GM12878 (cell line): Measurements from ENCODE around the gene ANKIB1. TPM values are rescaled to one million over a fixed set of nuclear protein-coding genes. Genes with fewer than 3 reads are reported as not detected.

Experiments
- ATAC-seq: fragments of 200-7000 bp; cut with Tn5 transposase; 3 replicates; pipeline ENCODE4 v1.9.1; 2020; ENCODE audit warnings: mild to moderate bottlenecking, moderate library complexity
- BruUV-seq: library from RNA; stranded (reverse); fragments of 400-500 nt; replicated peaks from 2 replicates; lab custom pipeline; 2021; lab: Mats Ljungman, UMichigan
- CTCF ChIA-PET: fragments of 300-600 bp; sonication (Branson Sonifier 250); formaldehyde crosslinking; extraction: SDS; loops from one replicate; lab custom pipeline; 2021; ENCODE audit warnings: inconsistent platforms; lab: Yijun Ruan, JAX
- POLR2A ChIA-PET: fragments of 350-600 bp; formaldehyde crosslinking; extraction: SDS; loops from one replicate; lab custom pipeline; 2021; ENCODE audit warnings: inconsistent platforms; lab: Charles Lee
- RAD21 ChIA-PET: fragments of 300-600 bp; sonication (Branson Sonifier 250); formaldehyde crosslinking; loops from one replicate; lab custom pipeline; 2023; ENCODE audit warnings: antibody characterized with exemption; ENCODE audit not compliant: unreplicated experiment; lab: Charles Lee
- SMC1A ChIA-PET: fragments of 300-600 bp; sonication (Branson Sonifier 250); formaldehyde crosslinking; loops from one replicate; lab custom pipeline; 2023; ENCODE audit not compliant: unreplicated experiment, uncharacterized antibody; lab: Charles Lee
- DNase-seq: peaks from one replicate; pipeline ENCODE4 v3.0.0-alpha.2; 2011; ENCODE audit warnings: low read depth, low spot score
- FAIRE-seq: peaks from 3 replicates; lab custom pipeline; 2011; peaks lifted over from hg19 to GRCh38; lab: Jason Lieb, UNC
- H2AFZ ChIP-seq: 2 replicates; pipeline ENCODE4 v1.6.0; 2011; ENCODE audit warnings: low read depth, low read length, control low read depth; ENCODE audit not compliant: control insufficient read depth
- H3K27ac ChIP-seq: 2 replicates; pipeline ENCODE4 v1.5.1; 2011; ENCODE audit warnings: control low read depth; ENCODE audit not compliant: control insufficient read depth, insufficient read depth
- H3K27me3 ChIP-seq, 2 experiments: replicated peaks in 1 of 2; 2 replicates each; pipeline versions ENCODE4 v1.6.0 to v1.6.1; 2011; ENCODE audit warnings: low read length in 1 of 2; ENCODE audit not compliant: control insufficient read depth in 2 of 2, insufficient read depth in 2 of 2
- H3K36me3 ChIP-seq, 2 experiments: 2 replicates each; pipeline ENCODE4 v1.5.1; 2011; ENCODE audit warnings: low read length in 1 of 2; ENCODE audit not compliant: control insufficient read depth in 2 of 2, insufficient read depth in 2 of 2
- H3K4me1 ChIP-seq: 2 replicates; pipeline ENCODE4 v1.6.1; 2011; ENCODE audit warnings: mild to moderate bottlenecking, low read length, moderate library complexity, mixed read lengths; ENCODE audit not compliant: control insufficient read depth, insufficient read depth
- H3K4me2 ChIP-seq: 2 replicates; pipeline ENCODE4 v1.6.0; 2011; ENCODE audit warnings: control low read depth; ENCODE audit not compliant: control insufficient read depth, insufficient read depth
- H3K4me3 ChIP-seq: fragments of 200-600 bp; sonication (generic); 2 replicates; pipeline ENCODE4 v1.5.1; 2016
- H3K79me2 ChIP-seq: 2 replicates; pipeline ENCODE4 v1.6.0; 2011; ENCODE audit warnings: low read length; ENCODE audit not compliant: control insufficient read depth, insufficient read depth
- H3K9ac ChIP-seq: 2 replicates; pipeline ENCODE4 v1.8.0; 2011; ENCODE audit warnings: low read length, control low read depth, mixed read lengths; ENCODE audit not compliant: control insufficient read depth, insufficient read depth
- H3K9me3 ChIP-seq: replicated peaks from 3 replicates; pipeline ENCODE4 v1.5.1; 2011; ENCODE audit warnings: mild to moderate bottlenecking, low read length; ENCODE audit not compliant: control insufficient read depth, insufficient read depth
- H4K20me1 ChIP-seq: 2 replicates; pipeline ENCODE4 v1.6.0; 2011; ENCODE audit not compliant: control insufficient read depth, insufficient read depth
- BCL11A ChIP-seq: IDR thresholded peaks from 2 replicates; pipeline ENCODE4 v1.6.1; 2011; ENCODE audit warnings: low read depth, low read length
- CBFB ChIP-seq: IDR thresholded peaks from 2 replicates; pipeline ENCODE4 v1.6.1; 2016; ENCODE audit warnings: antibody characterized with exemption, low read depth
- CEBPB ChIP-seq, 2 experiments: fragments of 150-350 bp in 1 of 2; IDR thresholded peaks; 2 replicates each; pipeline ENCODE4 v1.6.1; 2012 to 2014; ENCODE audit warnings: low read depth in 2 of 2, low read length in 2 of 2, borderline replicate concordance in 1 of 2, inconsistent platforms in 1 of 2
- FOXK2 ChIP-seq: fragments of 450-650 bp; IDR thresholded peaks from 2 replicates; pipeline ENCODE4 v1.6.1; 2017; ENCODE audit warnings: mild to moderate bottlenecking, moderate library complexity
- FOXM1 ChIP-seq: IDR thresholded peaks from 2 replicates; pipeline ENCODE4 v1.6.1; 2012; ENCODE audit warnings: low read depth, mild to moderate bottlenecking, inconsistent platforms, low read length, moderate library complexity
- KAT2A ChIP-seq: conservative IDR thresholded peaks from 2 replicates; pipeline ENCODE4 v1.6.1; 2011; ENCODE audit warnings: low read depth, low read length; ENCODE audit not compliant: control insufficient read depth
- MEF2B ChIP-seq: fragments of 450-650 bp; IDR thresholded peaks from 2 replicates; pipeline ENCODE4 v1.6.1; 2018; ENCODE audit warnings: mild to moderate bottlenecking, moderate library complexity; ENCODE audit not compliant: partially characterized antibody, poor library complexity, severe bottlenecking
- MTA2 ChIP-seq: fragments of 450-650 bp; IDR thresholded peaks from 2 replicates; pipeline ENCODE4 v1.6.1; 2016; ENCODE audit warnings: low read depth, mild to moderate bottlenecking, moderate library complexity
- NR2C1 ChIP-seq: fragments of 450-650 bp; IDR thresholded peaks from 2 replicates; pipeline ENCODE4 v1.6.1; 2017; ENCODE audit warnings: antibody characterized with exemption, mild to moderate bottlenecking, moderate library complexity
- NR2F1 ChIP-seq: fragments of 450-650 bp; conservative IDR thresholded peaks from 2 replicates; pipeline ENCODE4 v1.6.1; 2017; ENCODE audit warnings: mild to moderate bottlenecking
- RELA ChIP-seq: fragments of 450-650 bp; IDR thresholded peaks from 2 replicates; pipeline ENCODE4 v1.8.0; 2014; ENCODE audit warnings: borderline replicate concordance; ENCODE audit not compliant: partially characterized antibody
- SRF ChIP-seq, 2 experiments: IDR thresholded peaks; 2 replicates each; pipeline ENCODE4 v1.6.1; 2011; ENCODE audit warnings: low read depth in 2 of 2, low read length in 2 of 2, mild to moderate bottlenecking in 1 of 2, moderate library complexity in 1 of 2
- ZSCAN29 ChIP-seq: fragments of 450-650 bp; IDR thresholded peaks from 2 replicates; pipeline ENCODE4 v1.6.1; 2017; ENCODE audit warnings: mild to moderate bottlenecking, moderate library complexity
- WGBS: methylation state at CpG from one replicate; pipeline ENCODE4 v1.1.6; 2016; ENCODE audit warnings: low lambda C conversion rate; ENCODE audit not compliant: insufficient replicate concordance, insufficient coverage; ENCODE audit errors: missing lambda C conversion rate; 5-methylcytosine and 5-hydroxymethylcytosine counted together
- in situ Hi-C: fragments of 300-500 bp; cut with MboI; formaldehyde crosslinking; loops from 9 replicates; pipeline ENCODE4 v1.14.3; 2018; ENCODE audit warnings: mixed read lengths
- intact Hi-C: fragments of 100-400 bp; cut with micrococcal nuclease; formaldehyde crosslinking; loops from one replicate; pipeline ENCODE4 v1.14.2; 2022; ENCODE audit not compliant: unreplicated experiment
- polyA plus RNA-seq, 11 experiments: library from polyadenylated mRNA; depleted of rRNA in 4 of 11; unstranded in 6 of 11; stranded (reverse) in 5 of 11; fragments of >200 nt; fragmentation: Nextera tagmentation in 4 of 11; fragmentation: Illumina TruSeq in 1 of 11; extraction: Ambion mirVana in 4 of 11; extraction: Trizol in 1 of 11; gene quantifications; 1 replicate in 1 of 11; 2 replicates in 10 of 11; pipeline versions ENCODE4 v1.2.1 to v1.2.3, GENCODE V29; 2011 to 2016; ENCODE audit warnings: inconsistent platforms in 2 of 11, missing spikeins in 2 of 11, low read depth in 1 of 11
- total RNA-seq, 4 experiments: library from RNA; depleted of rRNA in 3 of 4; stranded (reverse); fragments of >200 nt in 3 of 4; fragmentation: Illumina TruSeq in 1 of 4; extraction: Trizol in 1 of 4; gene quantifications; 2 replicates each; pipeline versions ENCODE4 v1.2.1 to v1.2.3, GENCODE V29; 2013 to 2021
- TF ChIP-seq, protein P1 (sequence below): IDR thresholded peaks from 2 replicates; pipeline ENCODE4 v1.6.1; 2012; ENCODE audit warnings: low read depth, low read length, improper control_type of control experiment
- TF ChIP-seq, protein P2 (sequence below): fragments of 450-650 bp; formaldehyde crosslinking; IDR thresholded peaks from 2 replicates; pipeline ENCODE4 v1.4.0; 2020; ENCODE audit warnings: mild to moderate bottlenecking, moderate library complexity
- TF ChIP-seq, protein P3 (sequence below): fragments of 450-650 bp; IDR thresholded peaks from 2 replicates; pipeline ENCODE4 v1.6.1; 2017; ENCODE audit warnings: mild to moderate bottlenecking, moderate library complexity

ANKIB1 gene
- total and polyA plus RNA-seq, 10 of the 15 experiments (the other 5 are each of a cell fraction or from before 2014, with no cell fraction given): 9.0 to 54.0 (median 21.9) TPM

DNA sequence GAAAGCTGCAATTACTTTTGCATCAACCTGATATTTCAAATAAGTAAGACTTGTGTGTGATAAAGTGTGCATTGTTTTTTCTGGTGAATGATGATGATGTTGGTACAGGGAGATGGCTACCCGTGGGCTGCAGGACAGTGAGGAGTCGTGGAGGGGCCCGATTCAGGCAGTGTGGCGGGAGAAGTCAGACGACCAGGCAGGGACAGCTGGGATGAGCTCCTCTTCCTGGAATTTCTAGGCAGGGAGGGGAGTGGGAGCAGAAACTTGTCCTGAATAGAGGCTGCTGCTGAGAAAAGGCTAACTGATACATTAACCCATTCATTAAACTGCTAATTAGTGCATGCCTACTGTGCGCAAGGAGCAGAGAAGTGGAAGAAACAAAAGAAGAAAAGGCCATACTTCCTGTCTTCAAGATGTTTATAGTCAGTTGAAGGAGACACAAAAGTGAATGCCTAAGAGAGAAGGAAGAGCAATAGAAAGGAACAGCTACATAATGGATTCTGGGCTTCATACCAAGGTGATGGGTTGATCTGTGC is 192.2 kb downstream of the ANKIB1 start:
- no peaks in the 10 kb centered on the region for H3K9me3 ChIP-seq
- H3K4me2 ChIP-seq: no peak overlapping the region
- no peaks in the 10 kb centered on the region for H4K20me1 ChIP-seq
- DNase-seq: no peak
- SMC1A ChIA-PET: no interaction called here
- 63% methylated on average over 6 of the region's 6 CpGs for WGBS
- in situ Hi-C loops (loop anchor here (25.0 kb wide), 1 partner anchor 1351 kb away; no protein-coding TSS in a partner anchor), intact Hi-C loops (no loop called here)
- H3K36me3 ChIP-seq: no peaks in the 10 kb centered on the region
- CTCF ChIA-PET: interaction anchor here (0.7 to 2.1 kb wide), 3 partner anchors 10 to 14 kb away, joined by 3 to 5 read pairs (median 4); partner anchors contain the start of gene GATAD1
- H3K9ac ChIP-seq: no peak overlapping the region
- TF ChIP-seq MTA2: no peak
- no peak for TF ChIP-seq RELA
- TF ChIP-seq FOXM1: no peak
- no peak for TF ChIP-seq KAT2A
- no peak for TF ChIP-seq NR2C1
- no peak for TF ChIP-seq MEF2B
- TF ChIP-seq, protein P1, sequence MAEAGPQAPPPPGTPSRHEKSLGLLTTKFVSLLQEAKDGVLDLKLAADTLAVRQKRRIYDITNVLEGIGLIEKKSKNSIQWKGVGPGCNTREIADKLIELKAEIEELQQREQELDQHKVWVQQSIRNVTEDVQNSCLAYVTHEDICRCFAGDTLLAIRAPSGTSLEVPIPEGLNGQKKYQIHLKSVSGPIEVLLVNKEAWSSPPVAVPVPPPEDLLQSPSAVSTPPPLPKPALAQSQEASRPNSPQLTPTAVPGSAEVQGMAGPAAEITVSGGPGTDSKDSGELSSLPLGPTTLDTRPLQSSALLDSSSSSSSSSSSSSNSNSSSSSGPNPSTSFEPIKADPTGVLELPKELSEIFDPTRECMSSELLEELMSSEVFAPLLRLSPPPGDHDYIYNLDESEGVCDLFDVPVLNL: no peak
- no peak for TF ChIP-seq NR2F1
- TF ChIP-seq, protein P2, sequence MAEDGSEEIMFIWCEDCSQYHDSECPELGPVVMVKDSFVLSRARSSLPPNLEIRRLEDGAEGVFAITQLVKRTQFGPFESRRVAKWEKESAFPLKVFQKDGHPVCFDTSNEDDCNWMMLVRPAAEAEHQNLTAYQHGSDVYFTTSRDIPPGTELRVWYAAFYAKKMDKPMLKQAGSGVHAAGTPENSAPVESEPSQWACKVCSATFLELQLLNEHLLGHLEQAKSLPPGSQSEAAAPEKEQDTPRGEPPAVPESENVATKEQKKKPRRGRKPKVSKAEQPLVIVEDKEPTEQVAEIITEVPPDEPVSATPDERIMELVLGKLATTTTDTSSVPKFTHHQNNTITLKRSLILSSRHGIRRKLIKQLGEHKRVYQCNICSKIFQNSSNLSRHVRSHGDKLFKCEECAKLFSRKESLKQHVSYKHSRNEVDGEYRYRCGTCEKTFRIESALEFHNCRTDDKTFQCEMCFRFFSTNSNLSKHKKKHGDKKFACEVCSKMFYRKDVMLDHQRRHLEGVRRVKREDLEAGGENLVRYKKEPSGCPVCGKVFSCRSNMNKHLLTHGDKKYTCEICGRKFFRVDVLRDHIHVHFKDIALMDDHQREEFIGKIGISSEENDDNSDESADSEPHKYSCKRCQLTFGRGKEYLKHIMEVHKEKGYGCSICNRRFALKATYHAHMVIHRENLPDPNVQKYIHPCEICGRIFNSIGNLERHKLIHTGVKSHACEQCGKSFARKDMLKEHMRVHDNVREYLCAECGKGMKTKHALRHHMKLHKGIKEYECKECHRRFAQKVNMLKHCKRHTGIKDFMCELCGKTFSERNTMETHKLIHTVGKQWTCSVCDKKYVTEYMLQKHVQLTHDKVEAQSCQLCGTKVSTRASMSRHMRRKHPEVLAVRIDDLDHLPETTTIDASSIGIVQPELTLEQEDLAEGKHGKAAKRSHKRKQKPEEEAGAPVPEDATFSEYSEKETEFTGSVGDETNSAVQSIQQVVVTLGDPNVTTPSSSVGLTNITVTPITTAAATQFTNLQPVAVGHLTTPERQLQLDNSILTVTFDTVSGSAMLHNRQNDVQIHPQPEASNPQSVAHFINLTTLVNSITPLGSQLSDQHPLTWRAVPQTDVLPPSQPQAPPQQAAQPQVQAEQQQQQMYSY (CRISPR knock-in tag): no peak
- TF ChIP-seq ZSCAN29: no peak
- no peak for TF ChIP-seq CEBPB (IDR thresholded peaks at IDR 0.05; ENCODE audit: borderline replicate concordance in 1 of 2, low read depth in 2 of 2, low read length in 2 of 2)
- TF ChIP-seq FOXK2: no peak
- TF ChIP-seq CBFB: no peak
- no peak for TF ChIP-seq SRF (IDR thresholded peaks at IDR 0.05; ENCODE audit: low read depth in 2 of 2, low read length in 2 of 2)
- no peak for TF ChIP-seq BCL11A
- TF ChIP-seq, protein P3, sequence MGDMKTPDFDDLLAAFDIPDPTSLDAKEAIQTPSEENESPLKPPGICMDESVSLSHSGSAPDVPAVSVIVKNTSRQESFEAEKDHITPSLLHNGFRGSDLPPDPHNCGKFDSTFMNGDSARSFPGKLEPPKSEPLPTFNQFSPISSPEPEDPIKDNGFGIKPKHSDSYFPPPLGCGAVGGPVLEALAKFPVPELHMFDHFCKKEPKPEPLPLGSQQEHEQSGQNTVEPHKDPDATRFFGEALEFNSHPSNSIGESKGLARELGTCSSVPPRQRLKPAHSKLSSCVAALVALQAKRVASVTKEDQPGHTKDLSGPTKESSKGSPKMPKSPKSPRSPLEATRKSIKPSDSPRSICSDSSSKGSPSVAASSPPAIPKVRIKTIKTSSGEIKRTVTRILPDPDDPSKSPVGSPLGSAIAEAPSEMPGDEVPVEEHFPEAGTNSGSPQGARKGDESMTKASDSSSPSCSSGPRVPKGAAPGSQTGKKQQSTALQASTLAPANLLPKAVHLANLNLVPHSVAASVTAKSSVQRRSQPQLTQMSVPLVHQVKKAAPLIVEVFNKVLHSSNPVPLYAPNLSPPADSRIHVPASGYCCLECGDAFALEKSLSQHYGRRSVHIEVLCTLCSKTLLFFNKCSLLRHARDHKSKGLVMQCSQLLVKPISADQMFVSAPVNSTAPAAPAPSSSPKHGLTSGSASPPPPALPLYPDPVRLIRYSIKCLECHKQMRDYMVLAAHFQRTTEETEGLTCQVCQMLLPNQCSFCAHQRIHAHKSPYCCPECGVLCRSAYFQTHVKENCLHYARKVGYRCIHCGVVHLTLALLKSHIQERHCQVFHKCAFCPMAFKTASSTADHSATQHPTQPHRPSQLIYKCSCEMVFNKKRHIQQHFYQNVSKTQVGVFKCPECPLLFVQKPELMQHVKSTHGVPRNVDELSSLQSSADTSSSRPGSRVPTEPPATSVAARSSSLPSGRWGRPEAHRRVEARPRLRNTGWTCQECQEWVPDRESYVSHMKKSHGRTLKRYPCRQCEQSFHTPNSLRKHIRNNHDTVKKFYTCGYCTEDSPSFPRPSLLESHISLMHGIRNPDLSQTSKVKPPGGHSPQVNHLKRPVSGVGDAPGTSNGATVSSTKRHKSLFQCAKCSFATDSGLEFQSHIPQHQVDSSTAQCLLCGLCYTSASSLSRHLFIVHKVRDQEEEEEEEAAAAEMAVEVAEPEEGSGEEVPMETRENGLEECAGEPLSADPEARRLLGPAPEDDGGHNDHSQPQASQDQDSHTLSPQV: no peak
- RAD21 ChIA-PET: no interaction called here
- no peak for ATAC-seq
- H3K4me3 ChIP-seq: no peak overlapping the region
- H2AFZ ChIP-seq: no peak overlapping the region
- no peaks in the 10 kb centered on the region for H3K79me2 ChIP-seq
- no peaks in the 10 kb centered on the region for H3K4me1 ChIP-seq
- H3K27ac ChIP-seq: no peak overlapping the region
- no peaks in the 10 kb centered on the region; a peak in 1 of 4 replicates for H3K27me3 ChIP-seq
- no TSS peak for BruUV-seq
- POLR2A ChIA-PET: no interaction called here
- FAIRE-seq: no peak
